Stomach (tissue), 9 donors: ENCODE results near the gene CACNB2. TPM values are rescaled to one million over a fixed set of nuclear protein-coding genes. Genes with fewer than 3 reads are reported as not detected.

Experiments
- DNase-seq, 2 donors: peaks; one replicate each; pipeline versions ENCODE4 v3.0.0 to v3.0.0-alpha.2; 2013 to 2019
- H3K27ac ChIP-seq, 5 donors: fragments of 200-600 bp in 4 of 5; sonication (generic) in 4 of 5; one replicate each; pipeline ENCODE4 v1.5.1; 2013 to 2019; ENCODE audit warnings: mild to moderate bottlenecking in 1 of 5, moderate library complexity in 1 of 5
- H3K27me3 ChIP-seq, 3 donors: fragments of 200-600 bp; sonication (generic); one replicate each; pipeline ENCODE4 v1.5.1; 2017 to 2019; ENCODE audit warnings: mixed run types in 1 of 3
- H3K36me3 ChIP-seq, 4 donors: fragments of 200-600 bp; sonication (generic); 1 replicate in 3 of 4; 2 replicates in 1 of 4; pipeline ENCODE4 v1.5.1; 2016 to 2019
- H3K4me1 ChIP-seq, 4 donors: fragments of 200-600 bp; sonication (generic); one replicate each; pipeline ENCODE4 v1.5.1; 2016 to 2019
- H3K4me3 ChIP-seq, 4 donors: fragments of 200-600 bp; sonication (generic) in 3 of 4; one replicate each; pipeline ENCODE4 v1.5.1; 2016 to 2019; ENCODE audit warnings: mild to moderate bottlenecking in 1 of 4
- H3K9me3 ChIP-seq, 4 donors: fragments of 200-600 bp; sonication (generic); one replicate each; pipeline ENCODE4 v1.5.1; 2016 to 2019
- CTCF ChIP-seq, 7 experiments: fragments of 450-650 bp in 4 of 7; fragments of 200-600 bp in 3 of 7; sonication (generic) in 3 of 7; IDR thresholded peaks; one replicate each; pipeline ENCODE4 v1.5.1; 2016 to 2019; ENCODE audit warnings: antibody characterized with exemption in 7 of 7, control low read depth in 2 of 7, mild to moderate bottlenecking in 1 of 7
- EP300 ChIP-seq: sonication (generic); formaldehyde crosslinking; IDR thresholded peaks from one replicate; pipeline ENCODE4 v1.6.1; 2017; ENCODE audit warnings: antibody characterized with exemption
- POLR2A ChIP-seq, 4 donors: fragments of 450-650 bp; IDR thresholded peaks; one replicate each; pipeline ENCODE4 v1.6.1; 2016; ENCODE audit warnings: antibody characterized with exemption in 4 of 4, control low read depth in 2 of 4, mild to moderate bottlenecking in 1 of 4, moderate library complexity in 1 of 4
- POLR2AphosphoS5 ChIP-seq, 3 donors: sonication (generic); formaldehyde crosslinking; IDR thresholded peaks; one replicate each; pipeline ENCODE4 v1.6.1; 2016; ENCODE audit warnings: antibody characterized with exemption in 3 of 3
- WGBS, 5 donors: extraction: QIAGEN DNeasy Blood & Tissue Kit in 3 of 5; methylation state at CpG; one replicate each; pipeline versions ENCODE4 v1.1.5 to v1.1.7; 2013 to 2018; 5-methylcytosine and 5-hydroxymethylcytosine counted together
- intact Hi-C: fragments of 100-400 bp; cut with DNase I; formaldehyde crosslinking; loops from one replicate; pipeline ENCODE4 v1.15.1; 2023; ENCODE audit warnings: low total_unique reads
- polyA plus RNA-seq, 3 donors: library from polyadenylated mRNA; stranded (reverse); fragments of 200-250 nt; gene quantifications; one replicate each; pipeline ENCODE4 v1.2.3, GENCODE V29; 2013
- total RNA-seq, 5 donors: library from RNA; depleted of rRNA; stranded (reverse); fragments of >200 nt; gene quantifications; one replicate each; pipeline versions ENCODE4 v1.1.0 to v1.2.3, GENCODE V29; 2014 to 2016
- donor health status: healthy with polysubstance abuse.
- donor health status: Bipolar disorder and iron deficiency.
- donor health status: healthy.

Gene CACNB2
- total and polyA plus RNA-seq, 8 donors: 0.31 to 42.9 (median 14.3) TPM

DNA sequence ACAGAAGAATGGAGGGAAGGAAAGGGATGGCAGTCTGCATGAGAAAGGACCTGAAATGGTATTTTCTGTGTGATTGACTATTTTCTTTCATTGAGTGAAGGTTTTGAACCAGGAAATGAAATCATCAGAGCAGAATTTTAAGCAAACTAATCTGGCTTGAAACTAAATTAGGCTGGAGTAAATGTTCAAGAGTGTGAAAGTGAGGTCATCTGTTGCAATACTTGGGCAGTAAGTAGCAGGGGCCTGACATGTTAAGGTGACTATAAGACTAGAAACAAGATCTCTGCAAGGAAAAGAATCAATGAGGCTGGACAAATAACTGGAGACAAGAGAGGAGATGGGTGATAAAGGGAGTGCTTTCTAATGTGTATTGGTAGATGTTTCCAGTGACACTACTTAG lies 306.0 kb downstream of the CACNB2 start:
- Histone ChIP-seq H3K36me3 (no peaks in the 10 kb centered on the region), H3K4me1 (no peaks in the 10 kb centered on the region), H3K4me3 (no peak overlapping the region), H3K9me3 (peaks cover 0 to 5% (median 0%) of the 10 kb centered on the region in 4 donors), H3K27me3 (no peaks in the 10 kb centered on the region), H3K27ac (no peak overlapping the region)
- intact Hi-C loops: no loop called here
- no peak for DNase-seq
- no peak for TF ChIP-seq EP300
- TF ChIP-seq POLR2A (IDR thresholded peaks at IDR 0.05): no peak
- TF ChIP-seq POLR2AphosphoS5 (IDR thresholded peaks at IDR 0.05): no peak
- TF ChIP-seq CTCF (IDR thresholded peaks at IDR 0.05): no peak

DNA sequence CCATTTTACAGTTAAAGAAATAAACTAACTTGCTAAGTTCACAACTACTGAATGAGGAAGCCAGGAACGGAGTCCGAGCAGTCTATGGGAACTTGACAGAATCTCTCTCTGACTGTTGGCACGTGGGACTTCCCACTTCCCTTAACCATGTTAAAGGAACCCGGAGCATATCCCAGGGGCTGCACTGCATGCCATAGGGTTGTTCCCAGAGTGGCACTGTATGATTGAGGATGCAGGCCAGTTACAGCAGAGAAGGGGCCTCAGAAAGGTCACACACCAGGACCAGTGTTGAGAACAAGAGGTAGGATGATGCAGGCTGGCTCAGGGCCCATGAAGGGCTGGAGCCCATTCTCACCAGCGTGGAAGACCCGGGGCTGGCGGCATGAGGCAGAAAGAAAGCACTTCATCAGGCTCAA lies 309.4 kb downstream of the CACNB2 start:
- intact Hi-C loops: no loop called here
- peak in 1 of 2 donors; percentile 11 for DNase-seq
- 57 to 85% (median 80%) methylated on average over 6 to 7 of the region's 7 CpGs for WGBS, 5 donors

GRCh38 chr10:18450298-18450697 lies 310.1 kb downstream of the CACNB2 start:
- intact Hi-C loops: no loop called here
- TF ChIP-seq POLR2AphosphoS5 (IDR thresholded peaks at IDR 0.05): no peak
- no peak for TF ChIP-seq POLR2A (IDR thresholded peaks at IDR 0.05)
- no peak for TF ChIP-seq EP300
- no peak for TF ChIP-seq CTCF (IDR thresholded peaks at IDR 0.05)
- no peaks in the 10 kb centered on the region for H3K36me3 ChIP-seq
- 73 to 88% (median 85%) methylated on average over 6 of the region's 6 CpGs for WGBS, 5 donors
- DNase-seq: no peak
- no peaks in the 10 kb centered on the region for H3K4me1 ChIP-seq
- no peak overlapping the region for H3K4me3 ChIP-seq
- H3K9me3 ChIP-seq: no peaks in the 10 kb centered on the region
- no peaks in the 10 kb centered on the region for H3K27me3 ChIP-seq
- no peak overlapping the region for H3K27ac ChIP-seq

More for the DNA sequence above, 309.4 kb downstream of the CACNB2 start:
- H3K4me1 ChIP-seq: no peaks in the 10 kb centered on the region
- no peaks in the 10 kb centered on the region for H3K27me3 ChIP-seq
- no peaks in the 10 kb centered on the region for H3K36me3 ChIP-seq
- H3K4me3 ChIP-seq: no peak overlapping the region
- no peaks in the 10 kb centered on the region for H3K9me3 ChIP-seq
- no peak overlapping the region for H3K27ac ChIP-seq
- no peak for TF ChIP-seq EP300
- no peak for TF ChIP-seq POLR2A (IDR thresholded peaks at IDR 0.05)
- no peak for TF ChIP-seq POLR2AphosphoS5 (IDR thresholded peaks at IDR 0.05)
- no peak for TF ChIP-seq CTCF (IDR thresholded peaks at IDR 0.05)

DNA sequence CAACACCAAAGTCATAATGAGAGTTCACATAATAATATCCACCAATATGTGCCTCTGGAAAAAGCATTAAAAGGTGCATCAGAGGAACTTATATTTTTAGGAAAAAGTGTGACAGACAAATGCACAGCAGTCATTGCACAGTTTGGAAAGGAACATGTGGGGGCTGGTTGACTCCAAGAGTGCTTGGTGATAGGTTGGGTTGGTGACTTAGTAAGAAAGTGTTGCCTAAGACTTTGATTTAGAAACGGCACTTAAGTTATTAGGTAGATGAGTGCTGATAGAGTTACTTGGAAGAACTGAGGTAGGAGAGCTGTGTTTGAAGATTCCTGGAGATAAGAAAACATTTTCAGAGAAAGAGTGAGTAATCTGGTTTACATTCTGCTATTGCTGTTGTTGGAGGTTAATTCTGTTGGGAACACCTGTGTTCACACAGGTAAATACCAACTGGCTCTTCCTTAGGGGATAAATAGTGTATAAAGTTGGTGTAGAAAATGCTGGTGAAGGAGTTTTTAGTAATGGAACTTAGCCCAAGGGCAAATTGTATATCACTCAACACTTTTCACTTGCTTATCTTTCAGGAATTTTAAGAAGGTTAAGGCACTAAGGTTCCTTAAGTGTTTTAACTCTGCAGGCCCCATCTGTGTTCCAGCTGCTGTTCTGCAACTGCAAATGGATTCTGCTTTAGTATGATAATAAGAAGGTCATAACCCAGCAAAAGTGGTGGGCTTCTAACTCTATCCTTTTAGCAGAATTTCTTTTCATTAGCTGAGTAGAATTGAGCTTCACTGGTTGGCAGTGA lies 315.1 kb downstream of the CACNB2 start:
- TF ChIP-seq CTCF (IDR thresholded peaks at IDR 0.05) (no peak), EP300 (no peak), POLR2A (IDR thresholded peaks at IDR 0.05) (no peak), POLR2AphosphoS5 (IDR thresholded peaks at IDR 0.05) (no peak)
- Histone ChIP-seq H3K27ac (no peak overlapping the region), H3K27me3 (no peaks in the 10 kb centered on the region), H3K36me3 (no peaks in the 10 kb centered on the region), H3K4me3 (no peak overlapping the region), H3K9me3 (no peaks in the 10 kb centered on the region), H3K4me1 (peaks cover 0 to 5% (median 0%) of the 10 kb centered on the region in 4 donors)
- DNase-seq: no peak
- WGBS, 5 donors: 23 to 55% (median 40%) methylated on average over 1 of the region's 1 CpG
- intact Hi-C loops: no loop called here
